Skin epidermis (tissue), 12 donors: ENCODE results near the gene TINAG.
"Not testable (repeated sequence)": the region's sequence is repeated elsewhere in the genome, so short reads cannot be mapped to it uniquely, and the experiment has no call there.

Experiments
- H3K27ac ChIP-seq, 21 experiments: fragments of 200-600 bp; sonication (generic) in 11 of 21; one replicate each; pipeline ENCODE4 v1.5.0; 2020; ENCODE audit warnings: mild to moderate bottlenecking in 3 of 21, inconsistent platforms in 2 of 21, moderate library complexity in 2 of 21
- H3K4me3 ChIP-seq, 7 experiments: fragments of 200-600 bp; sonication (generic) in 2 of 7; one replicate each; pipeline ENCODE4 v1.5.0; 2020; ENCODE audit warnings: inconsistent platforms in 2 of 7, mild to moderate bottlenecking in 2 of 7, moderate library complexity in 1 of 7

Gene TINAG

GRCh38 chr6:54299542-54300269 lies 8.5 kb upstream of the TINAG start:
- no peak overlapping the region for H3K4me3 ChIP-seq

GRCh38 chr6:54301770-54302169 lies 6.5 kb upstream of the TINAG start:
- no peak overlapping the region for H3K27ac ChIP-seq
- no peak overlapping the region for H3K4me3 ChIP-seq

More at GRCh38 chr6:54299542-54300269, 8.5 kb upstream of the TINAG start:
- no peak overlapping the region for H3K27ac ChIP-seq

- Histone ChIP-seq H3K4me3 (no peak overlapping the region), H3K27ac (no peak overlapping the region)
Observed at GRCh38 chr6:54307439-54307910, 766 bp upstream of the TINAG start.

- Histone ChIP-seq H3K4me3 (no peak overlapping the region), H3K27ac (no peak overlapping the region)
Observed at GRCh38 chr6:54308986-54309315, 710 bp downstream of the TINAG start.

GRCh38 chr6:54310377-54311152 lies 2.3 kb downstream of the TINAG start:
- H3K4me3 ChIP-seq = no peak overlapping the region
- no peak overlapping the region for H3K27ac ChIP-seq

GRCh38 chr6:54315656-54316055 lies 7.4 kb downstream of the TINAG start:
- no peak overlapping the region for H3K4me3 ChIP-seq

GRCh38 chr6:54320871-54321270 lies 12.6 kb downstream of the TINAG start:
- H3K4me3 ChIP-seq = no peak overlapping the region
- H3K27ac ChIP-seq = no peak overlapping the region

More at GRCh38 chr6:54315656-54316055, 7.4 kb downstream of the TINAG start:
- H3K27ac ChIP-seq = no peak overlapping the region

GRCh38 chr6:54327631-54328030 lies 19.4 kb downstream of the TINAG start:
- no peak overlapping the region for H3K4me3 ChIP-seq

GRCh38 chr6:54331571-54331970 lies 23.3 kb downstream of the TINAG start:
- not testable (repeated sequence) for H3K27ac ChIP-seq

More at GRCh38 chr6:54327631-54328030, 19.4 kb downstream of the TINAG start:
- H3K27ac ChIP-seq = no peak overlapping the region

GRCh38 chr6:54335871-54336270 lies 27.6 kb downstream of the TINAG start:
- H3K27ac ChIP-seq = no peak overlapping the region
- H3K4me3 ChIP-seq = no peak overlapping the region

More at GRCh38 chr6:54331571-54331970, 23.3 kb downstream of the TINAG start:
- H3K4me3 ChIP-seq = not testable (repeated sequence)

- H3K4me3 ChIP-seq = no peak overlapping the region
- H3K27ac ChIP-seq = no peak overlapping the region
Observed at GRCh38 chr6:54353975-54354374, 45.7 kb downstream of the TINAG start.

GRCh38 chr6:54354608-54355007 lies 46.4 kb downstream of the TINAG start:
- no peak overlapping the region for H3K27ac ChIP-seq

GRCh38 chr6:54357141-54357540 lies 48.9 kb downstream of the TINAG start:
- H3K4me3 ChIP-seq = no peak overlapping the region
- no peak overlapping the region for H3K27ac ChIP-seq

More at GRCh38 chr6:54354608-54355007, 46.4 kb downstream of the TINAG start:
- no peak overlapping the region for H3K4me3 ChIP-seq

GRCh38 chr6:54361188-54361587 lies 52.9 kb downstream of the TINAG start:
- H3K4me3 ChIP-seq = no peak overlapping the region
- no peak overlapping the region for H3K27ac ChIP-seq

GRCh38 chr6:54361734-54362133 lies 53.5 kb downstream of the TINAG start:
- no peak overlapping the region for H3K4me3 ChIP-seq
- H3K27ac ChIP-seq = no peak overlapping the region

GRCh38 chr6:54366667-54367327 lies 58.6 kb downstream of the TINAG start:
- no peak overlapping the region for H3K27ac ChIP-seq
- no peak overlapping the region for H3K4me3 ChIP-seq

- H3K27ac ChIP-seq = no peak overlapping the region
- H3K4me3 ChIP-seq = no peak overlapping the region
Observed at GRCh38 chr6:54377776-54378175, 69.5 kb downstream of the TINAG start.

- Histone ChIP-seq H3K27ac (no peak overlapping the region), H3K4me3 (no peak overlapping the region)
Observed at GRCh38 chr6:54386295-54386694, 78.1 kb downstream of the TINAG start.

GRCh38 chr6:54390362-54390761 lies 82.1 kb downstream of the TINAG start:
- Histone ChIP-seq H3K4me3 (no peak overlapping the region), H3K27ac (no peak overlapping the region)

- Histone ChIP-seq H3K27ac (no peak overlapping the region), H3K4me3 (no peak overlapping the region)
Observed at GRCh38 chr6:54391577-54391976, 83.3 kb downstream of the TINAG start.

- Histone ChIP-seq H3K4me3 (no peak overlapping the region), H3K27ac (no peak overlapping the region)
Observed at GRCh38 chr6:54403096-54403495, 94.9 kb downstream of the TINAG start.
